ENCODE measurements around the gene PRMT7. TPM values are rescaled to one million over a fixed set of nuclear protein-coding genes. Genes with fewer than 3 reads are reported as not detected.

The PRMT7 gene
- total RNA-seq, 1 donor from 2014 or later, result 25.6 TPM

DNA sequence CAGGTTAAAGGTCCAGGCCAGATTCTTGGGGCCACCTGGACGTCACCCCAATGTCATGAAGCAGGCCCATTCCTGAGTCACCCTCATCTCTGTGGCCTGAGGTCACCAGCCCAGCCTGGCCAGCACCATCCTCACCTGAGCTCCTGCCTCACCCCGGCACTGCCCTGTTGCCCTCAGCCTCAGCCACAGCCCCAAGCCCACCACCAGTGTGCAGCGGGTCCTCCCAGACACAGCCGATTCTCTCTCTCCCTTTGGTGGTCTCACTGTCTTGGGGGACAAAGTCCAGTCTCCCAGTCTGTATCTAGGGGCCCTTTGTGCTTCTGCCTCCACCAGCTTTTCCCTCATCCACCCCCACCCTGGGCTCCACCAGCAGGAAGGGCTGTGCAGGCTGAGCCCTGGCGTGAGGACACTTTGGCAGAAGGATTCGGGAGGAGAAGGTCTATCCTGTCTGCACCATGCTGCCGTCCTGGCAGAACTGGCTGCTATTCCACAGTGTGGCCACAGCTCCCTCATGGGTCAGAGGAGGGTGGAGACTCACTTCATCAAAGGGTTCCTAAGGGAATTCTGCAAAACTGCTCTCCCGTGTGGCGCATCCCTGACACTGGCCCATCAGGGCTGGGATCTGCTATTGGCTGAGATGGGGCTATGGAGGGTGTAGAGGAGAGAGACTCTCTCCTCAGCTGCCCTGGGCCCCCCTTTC is 64.3 kb downstream of the PRMT7 start:
- intact Hi-C loops (cut with micrococcal nuclease), result no loop called here
- Histone ChIP-seq H3K27ac (replicated peaks) (no peak overlapping the region), H3K27me3 (ENCODE audit: low read depth) (no peaks in the 10 kb centered on the region), H3K36me3 (no peaks in the 10 kb centered on the region), H3K4me3 (no peak overlapping the region), H3K4me1 (no peaks in the 10 kb centered on the region), H3K9me3 (replicated peaks) (no peaks in the 10 kb centered on the region)
- no peak for DNase-seq
- TF ChIP-seq, protein P1, sequence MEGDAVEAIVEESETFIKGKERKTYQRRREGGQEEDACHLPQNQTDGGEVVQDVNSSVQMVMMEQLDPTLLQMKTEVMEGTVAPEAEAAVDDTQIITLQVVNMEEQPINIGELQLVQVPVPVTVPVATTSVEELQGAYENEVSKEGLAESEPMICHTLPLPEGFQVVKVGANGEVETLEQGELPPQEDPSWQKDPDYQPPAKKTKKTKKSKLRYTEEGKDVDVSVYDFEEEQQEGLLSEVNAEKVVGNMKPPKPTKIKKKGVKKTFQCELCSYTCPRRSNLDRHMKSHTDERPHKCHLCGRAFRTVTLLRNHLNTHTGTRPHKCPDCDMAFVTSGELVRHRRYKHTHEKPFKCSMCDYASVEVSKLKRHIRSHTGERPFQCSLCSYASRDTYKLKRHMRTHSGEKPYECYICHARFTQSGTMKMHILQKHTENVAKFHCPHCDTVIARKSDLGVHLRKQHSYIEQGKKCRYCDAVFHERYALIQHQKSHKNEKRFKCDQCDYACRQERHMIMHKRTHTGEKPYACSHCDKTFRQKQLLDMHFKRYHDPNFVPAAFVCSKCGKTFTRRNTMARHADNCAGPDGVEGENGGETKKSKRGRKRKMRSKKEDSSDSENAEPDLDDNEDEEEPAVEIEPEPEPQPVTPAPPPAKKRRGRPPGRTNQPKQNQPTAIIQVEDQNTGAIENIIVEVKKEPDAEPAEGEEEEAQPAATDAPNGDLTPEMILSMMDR (IDR thresholded peaks at IDR 0.05; ENCODE audit: borderline replicate concordance), result no peak

DNA sequence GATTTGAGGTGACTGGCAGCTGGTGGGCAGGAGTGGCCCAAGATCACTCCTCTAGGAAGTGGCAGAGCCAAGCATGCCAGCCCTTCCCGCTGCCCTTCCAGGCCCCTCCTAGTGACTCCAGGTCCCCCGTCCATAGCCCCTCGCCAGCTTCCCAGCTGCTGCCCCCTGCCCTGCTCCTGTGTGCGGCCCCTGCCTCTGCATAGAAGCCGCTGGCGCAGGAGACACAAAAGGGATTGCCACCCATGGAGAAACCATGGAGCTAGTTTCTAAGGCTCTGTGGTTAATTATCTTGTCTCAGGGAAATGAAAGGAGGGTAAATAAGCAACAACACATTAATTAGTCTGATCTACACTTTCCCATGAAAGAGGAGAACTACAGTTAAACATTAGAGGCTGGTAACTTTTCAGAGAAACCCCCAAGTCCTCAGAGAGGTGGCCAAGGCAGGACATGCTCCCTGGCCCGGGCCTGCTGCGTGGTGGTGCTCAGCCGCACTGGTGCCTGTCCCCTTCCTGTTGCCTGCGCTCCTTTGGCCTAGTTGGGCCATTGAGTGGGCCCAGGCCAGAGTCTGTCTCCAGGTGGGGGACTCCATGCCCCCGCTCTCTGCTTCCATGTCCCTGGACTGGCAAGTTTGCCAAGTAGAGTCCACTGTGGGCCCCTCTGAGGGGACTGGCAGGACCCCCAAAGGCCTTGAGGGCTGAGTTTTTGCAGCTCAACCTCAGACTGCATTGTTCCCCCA is 65.2 kb downstream of the PRMT7 start:
- intact Hi-C loops (cut with micrococcal nuclease), result no loop called here
- Histone ChIP-seq H3K27ac (replicated peaks) (no peak overlapping the region), H3K27me3 (ENCODE audit: low read depth) (no peaks in the 10 kb centered on the region), H3K4me3 (no peak overlapping the region), H3K4me1 (no peaks in the 10 kb centered on the region), H3K9me3 (replicated peaks) (no peaks in the 10 kb centered on the region), H3K36me3 (no peaks in the 10 kb centered on the region)
- TF ChIP-seq, protein P1 (IDR thresholded peaks at IDR 0.05; ENCODE audit: borderline replicate concordance), result no peak
- DNase-seq, result no peak

DNA sequence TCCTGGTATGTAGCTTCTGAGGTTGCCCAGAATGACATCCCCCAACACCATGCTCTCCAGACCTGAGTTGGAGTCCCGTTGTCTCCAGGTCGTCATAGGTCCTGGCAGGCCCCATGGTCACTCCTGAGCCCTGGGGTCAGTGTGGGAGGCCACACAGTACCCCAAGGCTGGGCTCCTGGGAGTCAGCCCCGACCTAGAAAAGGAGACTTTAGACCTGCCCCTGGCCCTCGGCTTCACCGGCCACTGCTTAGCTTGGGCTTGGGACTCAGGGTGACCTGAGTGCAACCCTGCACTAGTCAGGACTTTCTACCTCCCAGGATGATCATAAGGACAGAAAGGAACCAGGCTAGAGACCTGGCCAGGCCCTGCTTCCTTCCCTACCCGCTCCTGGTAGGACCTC is 65.8 kb downstream of the PRMT7 start:
- Histone ChIP-seq H3K9me3 (replicated peaks) (no peaks in the 10 kb centered on the region), H3K4me3 (no peak overlapping the region), H3K36me3 (no peaks in the 10 kb centered on the region), H3K4me1 (no peaks in the 10 kb centered on the region), H3K27me3 (ENCODE audit: low read depth) (no peaks in the 10 kb centered on the region), H3K27ac (replicated peaks) (no peak overlapping the region)
- TF ChIP-seq, protein P1 (IDR thresholded peaks at IDR 0.05; ENCODE audit: borderline replicate concordance), result no peak
- DNase-seq, result no peak
- intact Hi-C loops (cut with micrococcal nuclease), result no loop called here

DNA sequence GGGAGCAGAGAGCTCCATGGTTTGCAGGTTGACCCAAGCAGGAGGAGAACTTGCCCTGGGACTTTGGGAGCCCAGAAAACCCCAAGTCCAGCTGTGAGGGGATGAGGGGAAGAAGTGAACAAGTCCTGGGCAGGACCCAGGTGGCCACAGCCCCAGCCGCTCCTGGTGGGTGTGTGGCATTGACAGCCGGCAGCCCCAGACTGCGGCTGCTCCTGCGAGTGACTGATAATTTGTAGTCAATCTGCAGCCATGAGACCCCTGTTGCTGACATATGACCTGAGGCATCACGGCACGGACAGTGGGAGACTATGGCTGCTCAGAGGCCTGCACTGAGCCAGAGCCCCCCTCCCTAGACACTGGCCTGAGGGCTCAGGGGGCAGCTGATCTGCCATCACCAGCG is 66.4 kb downstream of the PRMT7 start:
- TF ChIP-seq, protein P1 (IDR thresholded peaks at IDR 0.05; ENCODE audit: borderline replicate concordance), result no peak

DNA sequence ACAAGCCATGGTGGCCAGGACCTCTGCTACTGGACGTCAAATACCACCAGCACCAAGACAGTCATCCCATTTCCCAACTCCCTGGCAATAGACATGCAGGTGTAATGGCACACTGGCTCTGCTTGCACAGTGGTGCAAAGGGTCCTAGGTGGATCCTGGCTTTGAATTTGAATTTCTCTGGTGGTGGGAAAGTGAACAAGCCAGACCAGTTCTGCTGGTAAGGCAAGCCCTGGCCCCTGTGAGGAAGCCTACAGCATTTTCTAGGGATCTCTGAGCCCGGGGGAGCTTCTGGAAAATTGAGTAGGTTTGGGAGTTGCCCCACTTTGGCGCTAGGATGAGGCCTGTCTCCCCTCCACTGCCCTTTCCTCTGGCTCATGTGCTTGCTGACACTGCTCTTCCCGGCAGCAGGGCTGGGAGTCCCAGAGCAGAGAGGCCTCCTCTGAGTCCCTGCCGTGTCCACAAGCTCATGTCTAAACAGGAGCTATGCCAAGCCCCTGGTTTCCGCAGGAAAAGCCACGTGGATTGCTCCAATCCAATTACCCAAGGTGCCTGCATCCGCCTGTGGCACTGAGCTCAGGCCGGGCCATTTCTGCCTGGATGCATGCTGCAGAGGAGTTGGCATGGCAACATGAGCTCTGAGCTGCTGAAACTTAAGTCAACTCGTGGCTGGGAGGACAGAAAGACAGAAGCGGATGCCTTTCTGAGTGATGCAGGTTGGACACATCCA is 67.0 kb downstream of the PRMT7 start:
- no peak overlapping the region for H3K27ac ChIP-seq (replicated peaks)
- H3K4me1 ChIP-seq, result no peaks in the 10 kb centered on the region
- TF ChIP-seq, protein P1 (IDR thresholded peaks at IDR 0.05; ENCODE audit: borderline replicate concordance), result no peak
- no peaks in the 10 kb centered on the region for H3K27me3 ChIP-seq (ENCODE audit: low read depth)
- no peaks in the 10 kb centered on the region for H3K9me3 ChIP-seq (replicated peaks)
- intact Hi-C loops (cut with micrococcal nuclease), result no loop called here
- DNase-seq, result no peak
- no peaks in the 10 kb centered on the region for H3K36me3 ChIP-seq
- no peak overlapping the region for H3K4me3 ChIP-seq

More for the DNA sequence above, 66.4 kb downstream of the PRMT7 start:
- Histone ChIP-seq H3K27me3 (ENCODE audit: low read depth) (no peaks in the 10 kb centered on the region), H3K4me3 (no peak overlapping the region), H3K9me3 (replicated peaks) (no peaks in the 10 kb centered on the region), H3K36me3 (no peaks in the 10 kb centered on the region), H3K4me1 (no peaks in the 10 kb centered on the region), H3K27ac (replicated peaks) (no peak overlapping the region)
- intact Hi-C loops (cut with micrococcal nuclease), result no loop called here
- no peak for DNase-seq
